ENCODE measurements around the gene EPB41. TPM values are rescaled to one million over a fixed set of nuclear protein-coding genes. Genes with fewer than 3 reads are reported as not detected.
"Not testable (repeated sequence)": the region's sequence is repeated elsewhere in the genome, so short reads cannot be mapped to it uniquely, and the experiment has no call there.

EPB41 gene
- total RNA-seq, 4 donors from 2014 or later, result 71.6 to 117 (median 92.6) TPM

GRCh38 chr1:29148656-29149491 lies 234.5 kb downstream of the EPB41 start:
- no peak for DNase-seq
- H3K9me3 ChIP-seq, result no peaks in the 10 kb centered on the region
- in situ Hi-C loops (cut with MboI; ENCODE audit: low pct_ligation_motif_present in 1 of 4, low pct_unique_long_range_greater_than_20kb in 1 of 4, low sequenced_read_pairs in 3 of 4), result no loop called here
- peaks cover 0 to 14% (median 6%) of the 10 kb centered on the region in 4 donors for H3K4me1 ChIP-seq
- H3K36me3 ChIP-seq, result peaks cover 3 to 70% (median 36%) of the 10 kb centered on the region in 4 donors
- intact Hi-C loops (cut with DNase I; ENCODE audit: low total_unique reads), result no loop called here
- no peaks in the 10 kb centered on the region for H3K27me3 ChIP-seq
- TF ChIP-seq POLR2AphosphoS5 (IDR thresholded peaks at IDR 0.05) (no peak), CTCF (IDR thresholded peaks at IDR 0.05) (no peak), POLR2A (IDR thresholded peaks at IDR 0.05) (no peak), EP300 (IDR thresholded peaks at IDR 0.05; ENCODE audit: low read depth) (no peak)
- 94 to 99% methylated on average over 10 to 35 of the region's 35 CpGs for WGBS, 2 donors (ENCODE audit: low coverage in 1 of 2)
- H3K27ac ChIP-seq, result no peak overlapping the region
- H3K4me3 ChIP-seq, result no peak overlapping the region

- Histone ChIP-seq H3K36me3 (peaks cover 3 to 83% (median 44%) of the 10 kb centered on the region in 4 donors), H3K4me1 (peaks cover 0 to 13% (median 6%) of the 10 kb centered on the region in 4 donors)
- H3K4me3 ChIP-seq; in situ Hi-C loops (cut with MboI; ENCODE audit: low pct_ligation_motif_present in 1 of 4, low pct_unique_long_range_greater_than_20kb in 1 of 4, low sequenced_read_pairs in 3 of 4); H3K9me3 ChIP-seq; intact Hi-C loops (cut with DNase I; ENCODE audit: low total_unique reads); H3K27me3 ChIP-seq; DNase-seq; H3K27ac ChIP-seq: not testable (repeated sequence)
- WGBS, 2 donors (ENCODE audit: low coverage in 1 of 2), result 95 to 100% methylated on average over 2 to 9 of the region's 9 CpGs
Observed at GRCh38 chr1:29150346-29150745, 236.0 kb downstream of the EPB41 start.

- Histone ChIP-seq H3K4me1 (peaks cover 0 to 7% (median 5%) of the 10 kb centered on the region in 4 donors), H3K27ac (no peak overlapping the region), H3K9me3 (no peaks in the 10 kb centered on the region), H3K27me3 (no peaks in the 10 kb centered on the region), H3K36me3 (peaks cover 3 to 98% (median 50%) of the 10 kb centered on the region in 4 donors), H3K4me3 (no peak overlapping the region)
- TF ChIP-seq POLR2A (IDR thresholded peaks at IDR 0.05) (no peak), CTCF (IDR thresholded peaks at IDR 0.05) (no peak), POLR2AphosphoS5 (IDR thresholded peaks at IDR 0.05) (no peak), EP300 (IDR thresholded peaks at IDR 0.05; ENCODE audit: low read depth) (no peak)
- in situ Hi-C loops (cut with MboI; ENCODE audit: low pct_ligation_motif_present in 1 of 4, low pct_unique_long_range_greater_than_20kb in 1 of 4, low sequenced_read_pairs in 3 of 4), result no loop called here
- DNase-seq, result no peak
- intact Hi-C loops (cut with DNase I; ENCODE audit: low total_unique reads), result loop anchor here (2.0 kb wide), 1 partner anchor 17 kb away; no protein-coding TSS in a partner anchor
- 92 to 100% methylated on average over 6 to 8 of the region's 8 CpGs for WGBS, 2 donors (ENCODE audit: low coverage in 1 of 2)
Observed at GRCh38 chr1:29152046-29152805, 237.9 kb downstream of the EPB41 start.

- peaks cover 0 to 87% (median 41%) of the 10 kb centered on the region in 4 donors for H3K36me3 ChIP-seq
Observed at GRCh38 chr1:29156543-29157268, 242.3 kb downstream of the EPB41 start.

More at GRCh38 chr1:29156543-29157268, 242.3 kb downstream of the EPB41 start:
- in situ Hi-C loops (cut with MboI; ENCODE audit: low pct_ligation_motif_present in 1 of 4, low pct_unique_long_range_greater_than_20kb in 1 of 4, low sequenced_read_pairs in 3 of 4) (no loop called here), intact Hi-C loops (cut with DNase I; ENCODE audit: low total_unique reads) (no loop called here)
- Histone ChIP-seq H3K9me3 (no peaks in the 10 kb centered on the region), H3K27me3 (no peaks in the 10 kb centered on the region), H3K4me1 (peaks cover 0 to 24% (median 6%) of the 10 kb centered on the region in 4 donors), H3K4me3 (no peak overlapping the region), H3K27ac (peak overlapping the region in 2 of 4 donors; percentile 15 to 39)
- TF ChIP-seq POLR2A (IDR thresholded peaks at IDR 0.05), result no peak
- TF ChIP-seq POLR2AphosphoS5 (IDR thresholded peaks at IDR 0.05), result no peak
- TF ChIP-seq EP300 (IDR thresholded peaks at IDR 0.05; ENCODE audit: low read depth), result no peak
- TF ChIP-seq CTCF (IDR thresholded peaks at IDR 0.05), result no peak
- no peak for DNase-seq
- WGBS, 2 donors (ENCODE audit: low coverage in 1 of 2), result 66 to 70% methylated on average over 9 to 10 of the region's 10 CpGs
